ENCODE measurements around the gene THEM5.

THEM5 gene

DNA sequence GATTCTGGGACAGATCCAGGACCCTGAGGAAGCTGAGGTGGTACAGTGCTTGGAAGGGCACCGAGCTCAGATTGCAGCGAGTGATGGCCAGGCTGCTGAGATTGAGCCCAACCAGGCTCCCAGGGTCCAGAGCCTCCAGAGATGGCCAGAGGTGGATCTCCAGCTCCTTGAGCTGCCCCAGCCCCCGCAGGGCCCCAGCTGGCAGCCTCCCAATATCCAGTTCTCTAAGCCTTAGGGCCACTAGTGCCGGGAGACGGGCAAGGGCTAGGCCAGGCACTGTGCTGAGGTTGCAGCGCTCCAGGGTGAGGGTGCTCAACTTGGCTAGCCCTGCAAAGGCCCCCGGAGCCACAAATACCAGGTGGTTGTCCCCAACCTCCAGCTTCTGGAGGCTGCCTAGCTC lies 51.7 kb downstream of the THEM5 start:
- TF ChIP-seq, protein P1, sequence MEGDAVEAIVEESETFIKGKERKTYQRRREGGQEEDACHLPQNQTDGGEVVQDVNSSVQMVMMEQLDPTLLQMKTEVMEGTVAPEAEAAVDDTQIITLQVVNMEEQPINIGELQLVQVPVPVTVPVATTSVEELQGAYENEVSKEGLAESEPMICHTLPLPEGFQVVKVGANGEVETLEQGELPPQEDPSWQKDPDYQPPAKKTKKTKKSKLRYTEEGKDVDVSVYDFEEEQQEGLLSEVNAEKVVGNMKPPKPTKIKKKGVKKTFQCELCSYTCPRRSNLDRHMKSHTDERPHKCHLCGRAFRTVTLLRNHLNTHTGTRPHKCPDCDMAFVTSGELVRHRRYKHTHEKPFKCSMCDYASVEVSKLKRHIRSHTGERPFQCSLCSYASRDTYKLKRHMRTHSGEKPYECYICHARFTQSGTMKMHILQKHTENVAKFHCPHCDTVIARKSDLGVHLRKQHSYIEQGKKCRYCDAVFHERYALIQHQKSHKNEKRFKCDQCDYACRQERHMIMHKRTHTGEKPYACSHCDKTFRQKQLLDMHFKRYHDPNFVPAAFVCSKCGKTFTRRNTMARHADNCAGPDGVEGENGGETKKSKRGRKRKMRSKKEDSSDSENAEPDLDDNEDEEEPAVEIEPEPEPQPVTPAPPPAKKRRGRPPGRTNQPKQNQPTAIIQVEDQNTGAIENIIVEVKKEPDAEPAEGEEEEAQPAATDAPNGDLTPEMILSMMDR (conservative IDR thresholded peaks at IDR 0.05), result no peak
- no peak overlapping the region for H3K27ac ChIP-seq

DNA sequence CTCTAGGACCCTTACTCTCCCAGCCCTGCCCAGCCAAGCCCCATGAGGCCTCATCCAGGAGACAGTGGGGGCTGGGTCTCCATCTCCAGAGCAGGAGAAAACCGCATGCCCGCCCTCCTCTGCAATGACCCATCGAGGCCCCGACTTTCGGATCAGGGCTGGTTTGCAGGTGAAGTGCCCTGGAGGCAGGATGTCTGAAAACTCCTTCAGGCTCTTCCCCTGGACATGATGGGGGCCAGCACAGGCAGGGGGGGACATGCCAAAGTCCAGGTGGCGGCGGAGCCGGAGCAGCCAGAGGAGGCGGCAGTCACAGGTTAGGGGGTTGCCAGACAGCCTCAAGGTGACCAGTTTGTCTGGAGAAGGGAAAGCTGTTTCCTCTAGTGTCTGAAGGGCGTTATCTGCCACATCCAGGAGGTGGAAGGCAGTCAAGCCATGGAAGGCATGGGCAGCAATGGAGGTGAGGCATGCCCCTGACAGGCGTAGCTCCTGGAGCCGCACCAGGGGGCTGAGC lies 52.1 kb downstream of the THEM5 start:
- TF ChIP-seq, protein P1 (conservative IDR thresholded peaks at IDR 0.05), result no peak
- no peak overlapping the region for H3K27ac ChIP-seq

DNA sequence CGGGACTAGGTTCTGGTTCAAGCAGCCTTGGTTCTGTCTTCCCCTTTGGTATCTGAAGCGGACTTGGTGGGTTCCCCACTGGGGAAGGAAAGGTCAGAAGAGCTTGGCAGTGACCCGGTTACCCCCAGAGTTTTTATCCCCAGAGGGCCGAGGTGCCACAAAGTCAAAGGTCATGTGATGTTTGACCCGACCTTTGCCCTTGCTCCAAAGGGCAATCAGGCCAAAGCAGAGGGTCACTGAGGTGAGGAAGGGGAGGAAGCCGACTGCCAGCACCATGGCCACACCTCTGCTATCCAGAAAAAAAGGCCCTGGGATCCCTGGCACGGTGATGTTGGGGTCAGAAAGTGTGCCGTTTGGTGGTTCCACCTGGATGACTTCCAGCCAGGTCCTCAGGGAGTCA lies 52.7 kb downstream of the THEM5 start:
- no peak overlapping the region for H3K27ac ChIP-seq
- TF ChIP-seq, protein P1 (conservative IDR thresholded peaks at IDR 0.05), result no peak

DNA sequence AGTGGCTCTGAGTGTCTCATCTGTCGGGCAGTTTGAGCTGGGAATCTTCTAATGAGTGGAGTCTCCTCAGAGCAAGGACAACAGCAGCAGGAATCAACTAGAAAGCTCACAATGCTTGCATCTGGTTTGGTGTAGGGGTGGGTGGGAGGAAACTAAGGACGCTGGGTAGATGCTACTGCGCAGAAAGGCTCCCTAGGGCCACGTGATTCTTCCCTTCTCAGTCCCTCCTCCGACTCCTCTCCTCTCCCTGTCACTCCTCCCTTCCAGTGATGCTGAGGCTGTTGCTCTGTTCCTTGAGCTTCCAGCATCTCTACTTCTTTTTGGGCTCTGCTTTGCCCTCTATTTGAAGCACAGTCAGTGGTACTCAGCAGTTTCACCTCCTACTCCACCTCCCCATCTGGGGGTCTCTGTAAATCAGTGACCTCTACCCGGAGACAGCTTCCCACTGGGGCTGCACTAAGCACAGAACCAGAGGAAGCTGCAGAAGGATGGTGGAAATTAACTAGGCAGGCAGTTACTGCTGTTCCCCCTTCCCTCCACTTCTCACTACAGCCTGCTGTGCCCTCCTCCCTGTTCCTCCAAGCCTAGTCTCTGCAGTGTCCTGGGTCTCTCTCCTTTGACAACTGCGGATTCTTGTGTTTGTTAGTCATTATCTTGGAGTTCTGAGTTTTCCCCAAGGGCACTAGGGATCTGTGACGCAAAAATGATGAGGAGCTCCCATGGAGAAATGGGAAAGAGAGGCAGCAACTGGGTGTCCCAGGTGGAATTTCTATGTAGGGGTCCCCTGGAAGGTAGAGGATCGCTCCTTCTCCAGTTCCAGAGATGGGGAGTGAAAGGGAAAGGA lies 54.1 kb downstream of the THEM5 start:
- no peak overlapping the region for H3K27ac ChIP-seq
- TF ChIP-seq, protein P1 (conservative IDR thresholded peaks at IDR 0.05), result no peak

DNA sequence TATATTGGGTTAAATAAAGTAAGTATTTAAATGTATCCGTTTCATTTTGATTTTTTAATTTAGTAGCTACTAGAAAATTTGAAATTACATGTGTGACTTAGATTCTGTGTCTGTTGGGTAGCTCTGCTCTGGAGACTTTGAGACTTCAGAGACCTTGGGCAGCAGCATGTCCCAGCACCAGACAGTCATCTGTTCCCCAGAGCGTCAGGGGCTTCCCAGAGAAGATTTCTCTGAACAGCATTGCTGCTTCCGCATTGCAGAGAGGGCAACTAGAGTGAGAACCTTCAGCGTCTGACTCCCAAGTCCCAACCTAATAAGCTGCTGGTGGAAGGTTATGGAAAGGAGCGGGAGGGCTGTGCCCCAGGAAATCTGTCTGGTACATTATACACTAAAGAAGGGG lies 54.9 kb downstream of the THEM5 start:
- TF ChIP-seq, protein P1 (conservative IDR thresholded peaks at IDR 0.05), result no peak
- H3K27ac ChIP-seq, result no peak overlapping the region

Data from VCaP (cell line).